HepG2 (cell line): ENCODE results near the gene BSN. TPM values are rescaled to one million over a fixed set of nuclear protein-coding genes. Genes with fewer than 3 reads are reported as not detected.

ENCODE experiments used
- AKNA ChIP-seq: sonication (generic); formaldehyde crosslinking; IDR thresholded peaks from 2 replicates; pipeline ENCODE4 v1.4.0; 2020; ENCODE audit warnings: missing genetic modification reagents, borderline replicate concordance
- ARID4A ChIP-seq: sonication (generic); formaldehyde crosslinking; IDR thresholded peaks from 2 replicates; pipeline ENCODE4 v1.5.0; 2020; ENCODE audit warnings: mild to moderate bottlenecking, missing genetic modification reagents, borderline replicate concordance
- ZBTB20 ChIP-seq: sonication (generic); formaldehyde crosslinking; IDR thresholded peaks from 2 replicates; pipeline ENCODE4 v1.8.1; 2023; ENCODE audit warnings: missing genetic modification reagents, low read depth, mild to moderate bottlenecking, borderline replicate concordance
- polyA plus RNA-seq, 8 experiments: library from polyadenylated mRNA; depleted of rRNA in 3 of 8; stranded (reverse) in 7 of 8; unstranded in 1 of 8; fragments of >200 nt; fragmentation: Illumina TruSeq in 4 of 8; extraction: Trizol in 4 of 8; gene quantifications; 2 replicates each; pipeline versions ENCODE4 v1.2.1 to v1.2.3, GENCODE V29; 2011 to 2016; ENCODE audit warnings: low read depth in 4 of 8, missing spikeins in 1 of 8, mixed read lengths in 1 of 8; ENCODE audit not compliant: insufficient read depth in 1 of 8
- total RNA-seq, 5 experiments: library from RNA; depleted of rRNA; stranded (reverse); fragments of >200 nt; fragmentation: Illumina TruSeq; extraction: Trizol; gene quantifications; 2 replicates each; pipeline ENCODE4 v1.2.3, GENCODE V29; 2016; ENCODE audit warnings: low read depth in 1 of 5
- TF ChIP-seq, protein P1 (sequence below): sonication (generic); formaldehyde crosslinking; IDR thresholded peaks from 2 replicates; pipeline ENCODE4 v1.5.0; 2020; ENCODE audit warnings: mild to moderate bottlenecking, missing genetic modification reagents, borderline replicate concordance

The BSN gene
- total and polyA plus RNA-seq, 2 of the 13 experiments (the other 11 are each of a cell fraction or from before 2014, with no cell fraction given) = 0.42 to 0.86 TPM

- no peak for TF ChIP-seq AKNA (CRISPR knock-in tag)
- no peak for TF ChIP-seq ARID4A (CRISPR knock-in tag)
- TF ChIP-seq, protein P1, sequence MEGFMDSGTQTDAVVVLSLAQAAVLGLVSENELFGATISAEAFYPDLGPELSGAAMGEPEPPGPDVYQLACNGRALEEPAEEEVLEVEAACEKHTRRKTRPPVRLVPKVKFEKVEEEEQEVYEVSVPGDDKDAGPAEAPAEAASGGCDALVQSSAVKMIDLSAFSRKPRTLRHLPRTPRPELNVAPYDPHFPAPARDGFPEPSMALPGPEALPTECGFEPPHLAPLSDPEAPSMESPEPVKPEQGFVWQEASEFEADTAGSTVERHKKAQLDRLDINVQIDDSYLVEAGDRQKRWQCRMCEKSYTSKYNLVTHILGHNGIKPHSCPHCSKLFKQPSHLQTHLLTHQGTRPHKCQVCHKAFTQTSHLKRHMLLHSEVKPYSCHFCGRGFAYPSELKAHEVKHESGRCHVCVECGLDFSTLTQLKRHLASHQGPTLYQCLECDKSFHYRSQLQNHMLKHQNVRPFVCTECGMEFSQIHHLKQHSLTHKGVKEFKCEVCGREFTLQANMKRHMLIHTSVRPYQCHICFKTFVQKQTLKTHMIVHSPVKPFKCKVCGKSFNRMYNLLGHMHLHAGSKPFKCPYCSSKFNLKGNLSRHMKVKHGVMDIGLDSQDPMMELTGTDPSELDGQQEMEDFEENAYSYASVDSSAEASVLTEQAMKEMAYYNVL (CRISPR knock-in tag) = no peak
- TF ChIP-seq ZBTB20 (CRISPR knock-in tag) = no peak
- TF ChIP-seq, all 625 proteins: peak for 0
These were observed 103.1 kb downstream of the BSN start (continued) for GRCh38 chr3:49657208-49657915.
